HL-60 (cell line): ENCODE results near the gene DMRTC2.

Experiments
- DNase-seq, 2 experiments: peaks; one replicate each; pipeline ENCODE4 v3.0.0-alpha.2; 2010 to 2020; ENCODE audit warnings: low read depth in 1 of 2, low spot score in 1 of 2
- H3K27ac ChIP-seq: fragments of 250-450 bp; sonication (Bioruptor Pico); replicated peaks from 2 replicates; pipeline ENCODE4 v1.5.1; 2020; ENCODE audit warnings: mild to moderate bottlenecking, moderate library complexity
- H3K27me3 ChIP-seq: fragments of 250-450 bp; sonication (Bioruptor Pico); 2 replicates; pipeline ENCODE4 v1.5.1; 2021; ENCODE audit warnings: mild to moderate bottlenecking, moderate library complexity; ENCODE audit not compliant: insufficient read depth, poor library complexity, severe bottlenecking
- H3K4me3 ChIP-seq: replicated peaks from 2 replicates; pipeline ENCODE4 v1.5.1; 2011; ENCODE audit warnings: mild to moderate bottlenecking, control low read depth, low read length; ENCODE audit not compliant: insufficient read depth
- GABPA ChIP-seq: IDR thresholded peaks from 2 replicates; pipeline ENCODE4 v1.6.1; 2012; ENCODE audit warnings: low read depth
- POLR2AphosphoS5 ChIP-seq: IDR thresholded peaks from 2 replicates; pipeline ENCODE4 v1.6.1; 2012; ENCODE audit warnings: low read depth
- SPI1 ChIP-seq: IDR thresholded peaks from 2 replicates; pipeline ENCODE4 v1.6.1; 2012; ENCODE audit warnings: low read depth, mild to moderate bottlenecking, borderline replicate concordance
- TF ChIP-seq, protein P1 (sequence below): IDR thresholded peaks from one replicate; pipeline ENCODE4 v1.5.1; 2011; ENCODE audit warnings: low read length, control low read depth, inconsistent platforms; ENCODE audit not compliant: insufficient read depth
- TF ChIP-seq, protein P2 (sequence below): IDR thresholded peaks from 2 replicates; pipeline ENCODE4 v1.6.1; 2012; ENCODE audit warnings: low read depth; ENCODE audit not compliant: insufficient replicate concordance

Gene DMRTC2

DNA sequence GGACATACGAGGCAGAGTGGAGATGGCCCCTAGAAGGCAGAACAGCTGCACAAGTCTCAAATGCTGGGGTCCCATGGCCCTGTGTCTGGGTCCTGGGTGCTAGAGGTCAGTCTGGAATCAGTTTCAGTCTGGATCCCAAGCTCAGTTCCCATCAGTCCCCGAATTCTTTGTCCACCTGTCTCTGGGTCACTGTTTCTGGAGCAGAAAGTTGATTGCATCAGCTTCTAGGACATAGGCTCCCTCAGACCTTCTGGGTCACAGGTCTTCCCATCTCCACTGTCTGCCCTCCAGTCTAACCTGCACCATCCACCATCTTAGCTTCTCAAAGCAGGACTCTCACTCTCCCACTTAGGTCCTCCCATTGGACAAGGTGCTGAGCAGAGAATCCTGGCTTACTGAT, 5.6 kb upstream of the DMRTC2 start:
- no peak overlapping the region for H3K4me3 ChIP-seq
- H3K27ac ChIP-seq: no peak overlapping the region
- DNase-seq: no peak
- no peak for TF ChIP-seq SPI1
- no peaks in the 10 kb centered on the region for H3K27me3 ChIP-seq

DNA sequence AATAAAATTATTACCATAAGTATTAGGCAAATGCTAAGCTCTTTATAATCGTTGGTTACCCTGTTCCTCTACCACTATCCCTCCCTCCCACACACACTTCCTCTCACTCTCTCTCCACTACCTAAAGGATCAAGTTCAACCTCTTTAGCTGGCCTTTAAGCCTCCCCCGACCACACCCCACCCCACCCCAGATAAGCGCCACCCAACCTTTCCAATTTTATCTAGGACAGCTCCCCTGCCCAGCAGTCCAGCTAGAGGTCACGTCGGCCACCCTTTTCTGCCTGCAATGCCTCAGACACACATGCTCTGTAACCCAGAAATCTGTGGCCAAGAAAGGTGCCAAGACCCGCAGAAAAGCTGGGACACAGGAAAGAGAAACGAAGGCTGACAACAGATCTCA, 1.5 kb upstream of the DMRTC2 start:
- H3K27ac ChIP-seq: no peak overlapping the region
- H3K4me3 ChIP-seq: no peak overlapping the region
- TF ChIP-seq, protein P1, sequence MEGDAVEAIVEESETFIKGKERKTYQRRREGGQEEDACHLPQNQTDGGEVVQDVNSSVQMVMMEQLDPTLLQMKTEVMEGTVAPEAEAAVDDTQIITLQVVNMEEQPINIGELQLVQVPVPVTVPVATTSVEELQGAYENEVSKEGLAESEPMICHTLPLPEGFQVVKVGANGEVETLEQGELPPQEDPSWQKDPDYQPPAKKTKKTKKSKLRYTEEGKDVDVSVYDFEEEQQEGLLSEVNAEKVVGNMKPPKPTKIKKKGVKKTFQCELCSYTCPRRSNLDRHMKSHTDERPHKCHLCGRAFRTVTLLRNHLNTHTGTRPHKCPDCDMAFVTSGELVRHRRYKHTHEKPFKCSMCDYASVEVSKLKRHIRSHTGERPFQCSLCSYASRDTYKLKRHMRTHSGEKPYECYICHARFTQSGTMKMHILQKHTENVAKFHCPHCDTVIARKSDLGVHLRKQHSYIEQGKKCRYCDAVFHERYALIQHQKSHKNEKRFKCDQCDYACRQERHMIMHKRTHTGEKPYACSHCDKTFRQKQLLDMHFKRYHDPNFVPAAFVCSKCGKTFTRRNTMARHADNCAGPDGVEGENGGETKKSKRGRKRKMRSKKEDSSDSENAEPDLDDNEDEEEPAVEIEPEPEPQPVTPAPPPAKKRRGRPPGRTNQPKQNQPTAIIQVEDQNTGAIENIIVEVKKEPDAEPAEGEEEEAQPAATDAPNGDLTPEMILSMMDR: no peak
- peak; percentile 68; the same call in 1 of the 2 replicates for TF ChIP-seq SPI1
- TF ChIP-seq GABPA: no peak
- no peak for TF ChIP-seq POLR2AphosphoS5
- TF ChIP-seq, protein P2, sequence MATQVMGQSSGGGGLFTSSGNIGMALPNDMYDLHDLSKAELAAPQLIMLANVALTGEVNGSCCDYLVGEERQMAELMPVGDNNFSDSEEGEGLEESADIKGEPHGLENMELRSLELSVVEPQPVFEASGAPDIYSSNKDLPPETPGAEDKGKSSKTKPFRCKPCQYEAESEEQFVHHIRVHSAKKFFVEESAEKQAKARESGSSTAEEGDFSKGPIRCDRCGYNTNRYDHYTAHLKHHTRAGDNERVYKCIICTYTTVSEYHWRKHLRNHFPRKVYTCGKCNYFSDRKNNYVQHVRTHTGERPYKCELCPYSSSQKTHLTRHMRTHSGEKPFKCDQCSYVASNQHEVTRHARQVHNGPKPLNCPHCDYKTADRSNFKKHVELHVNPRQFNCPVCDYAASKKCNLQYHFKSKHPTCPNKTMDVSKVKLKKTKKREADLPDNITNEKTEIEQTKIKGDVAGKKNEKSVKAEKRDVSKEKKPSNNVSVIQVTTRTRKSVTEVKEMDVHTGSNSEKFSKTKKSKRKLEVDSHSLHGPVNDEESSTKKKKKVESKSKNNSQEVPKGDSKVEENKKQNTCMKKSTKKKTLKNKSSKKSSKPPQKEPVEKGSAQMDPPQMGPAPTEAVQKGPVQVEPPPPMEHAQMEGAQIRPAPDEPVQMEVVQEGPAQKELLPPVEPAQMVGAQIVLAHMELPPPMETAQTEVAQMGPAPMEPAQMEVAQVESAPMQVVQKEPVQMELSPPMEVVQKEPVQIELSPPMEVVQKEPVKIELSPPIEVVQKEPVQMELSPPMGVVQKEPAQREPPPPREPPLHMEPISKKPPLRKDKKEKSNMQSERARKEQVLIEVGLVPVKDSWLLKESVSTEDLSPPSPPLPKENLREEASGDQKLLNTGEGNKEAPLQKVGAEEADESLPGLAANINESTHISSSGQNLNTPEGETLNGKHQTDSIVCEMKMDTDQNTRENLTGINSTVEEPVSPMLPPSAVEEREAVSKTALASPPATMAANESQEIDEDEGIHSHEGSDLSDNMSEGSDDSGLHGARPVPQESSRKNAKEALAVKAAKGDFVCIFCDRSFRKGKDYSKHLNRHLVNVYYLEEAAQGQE: no peak
- H3K27me3 ChIP-seq: no peaks in the 10 kb centered on the region
- DNase-seq: no peak

DNA sequence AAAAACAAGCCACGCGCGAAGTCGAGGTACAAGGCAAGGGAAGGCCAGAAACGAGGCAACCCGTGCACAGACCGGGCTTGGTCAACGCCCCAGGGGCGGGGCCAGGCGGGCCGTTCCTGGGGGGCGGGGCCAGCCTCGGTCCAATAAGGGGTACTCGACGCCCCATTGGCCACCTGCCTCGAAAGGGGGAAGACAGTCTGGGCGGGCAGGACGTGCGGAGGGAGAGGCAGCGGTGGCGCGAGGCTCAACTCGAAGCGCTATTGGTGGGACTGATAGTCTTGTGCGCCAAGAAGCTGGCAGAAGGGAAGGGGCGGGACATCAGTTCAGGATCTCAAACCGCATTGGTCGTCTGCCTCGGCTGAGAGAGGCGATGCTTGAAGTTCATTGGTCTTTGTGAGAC, 241 bp upstream of the DMRTC2 start, which contains the start of gene LYPD4:
TSS of gene LYPD4 (minus strand) at position 83 of the 400 bp plus-strand sequence. CDS start 5,398 bp downstream, outside the sequence.
- no peak within 1 kb of the TSS for H3K4me3 ChIP-seq
- TF ChIP-seq SPI1 (no peak), GABPA (no peak)
- TF ChIP-seq, protein P1: no peak
- H3K27ac ChIP-seq: no peak within 1 kb of the TSS
- no peaks in the 10 kb centered on the region for H3K27me3 ChIP-seq
- DNase-seq: no peak

DNA sequence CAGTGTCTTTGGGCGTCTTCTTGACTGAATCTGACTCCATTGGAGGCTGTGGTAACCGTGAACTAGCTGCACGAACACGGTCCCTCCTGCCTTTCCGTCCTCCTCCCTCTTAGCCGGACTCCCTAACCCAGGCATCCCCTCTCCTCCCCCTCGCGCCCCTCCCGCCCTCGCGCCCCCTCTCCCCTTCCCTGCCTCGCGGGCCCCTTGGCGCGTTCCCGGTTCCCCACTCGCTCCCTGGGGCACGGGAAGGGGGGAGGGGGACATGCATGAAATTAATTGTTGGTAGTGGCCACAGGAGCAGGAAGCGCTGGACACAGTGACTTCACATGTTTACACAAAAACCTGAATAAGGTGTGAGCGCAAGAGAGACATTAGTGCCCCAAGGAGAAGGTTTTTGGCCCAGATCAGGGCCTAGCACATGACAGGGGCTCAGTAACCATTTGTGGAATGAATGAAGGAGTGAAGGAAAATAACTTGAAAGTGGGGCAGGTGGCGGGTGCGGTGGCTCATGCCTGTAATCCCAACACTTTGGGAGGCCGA, 279 bp downstream of the DMRTC2 start:
- TF ChIP-seq, protein P1: no peak
- TF ChIP-seq SPI1 (no peak), POLR2AphosphoS5 (no peak), GABPA (no peak)
- TF ChIP-seq, protein P2: no peak
- no peak overlapping the region for H3K4me3 ChIP-seq
- no peak for DNase-seq

More for the DNA sequence above, 279 bp downstream of the DMRTC2 start:
- H3K27me3 ChIP-seq: no peaks in the 10 kb centered on the region
- no peak overlapping the region for H3K27ac ChIP-seq
